ENCODE results near the gene ARVCF. TPM values are rescaled to one million over a fixed set of nuclear protein-coding genes. Genes with fewer than 3 reads are reported as not detected.

ARVCF gene
- total and polyA plus RNA-seq, 2 of the 8 experiments (the other 6 are each of a cell fraction or from before 2014, with no cell fraction given) = 31.0 to 43.2 TPM

DNA sequence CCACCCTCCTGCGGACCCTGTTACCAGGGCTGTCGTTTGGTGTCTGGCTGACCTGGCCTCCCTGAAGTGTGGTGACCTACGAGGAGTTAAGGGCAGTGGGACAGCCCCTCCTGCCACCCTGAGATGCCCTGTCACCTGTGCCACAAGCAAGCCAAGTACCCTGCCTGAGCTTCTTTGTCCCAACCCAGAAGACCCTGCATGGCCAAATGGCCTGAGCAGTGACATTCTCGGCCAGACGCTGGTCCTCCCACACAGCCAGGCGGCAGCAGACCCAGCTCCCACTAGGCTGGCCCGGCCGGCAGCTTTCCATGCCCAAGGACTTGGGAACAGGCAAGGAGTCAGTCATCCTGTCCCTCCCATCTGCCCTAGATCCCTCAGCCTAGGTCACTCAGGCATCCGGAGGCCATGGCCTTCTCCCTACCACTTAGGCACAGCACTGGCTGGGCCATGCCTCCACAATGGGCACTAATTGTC lies 7.6 kb downstream of the ARVCF start:
- Histone ChIP-seq H3K79me2 (ENCODE audit: control insufficient read depth in 1 of 2, insufficient read depth in 2 of 2, low read length in 2 of 2) (no peaks in the 10 kb centered on the region), H2BK15ac (ENCODE audit: low read length) (no peak overlapping the region), H3K18ac (ENCODE audit: extremely low read depth, low read length) (no peak overlapping the region), H2BK5ac (ENCODE audit: low read depth, low read length) (no peak overlapping the region), H3K4me2 (ENCODE audit: insufficient read depth in 1 of 2, low read depth in 2 of 2, low read length in 2 of 2) (no peak overlapping the region), H3K56ac (replicated peaks; ENCODE audit: insufficient read length, low read depth, low read length) (no peak overlapping the region), H2BK120ac (replicated peaks; ENCODE audit: low read depth, low read length) (no peak overlapping the region), H3K36me3 (ENCODE audit: control insufficient read depth in 2 of 4, insufficient read depth in 4 of 4, low read length in 3 of 4) (no peaks in the 10 kb centered on the region), H3K9me3 (ENCODE audit: insufficient read depth in 2 of 2, low read depth in 1 of 2, low read length in 1 of 2) (no peaks in the 10 kb centered on the region), H2BK12ac (ENCODE audit: low read depth, low read length) (no peak overlapping the region), H4K91ac (replicated peaks; ENCODE audit: insufficient read length, low read length) (no peak overlapping the region), H3K4me1 (replicated peaks in 1 of 4; ENCODE audit: control insufficient read depth in 3 of 4, insufficient read depth in 4 of 4, low read length in 3 of 4) (peaks cover 0 to 2% (median 0%) of the 10 kb centered on the region in 4 experiments; a peak in 2 of 7 replicates), H3K27me3 (replicated peaks in 1 of 4; ENCODE audit: control insufficient read depth in 3 of 4, extremely low read depth in 1 of 4, insufficient read depth in 3 of 4, low read length in 3 of 4) (no peaks in the 10 kb centered on the region), H3K4me3 (ENCODE audit: extremely low read depth in 1 of 4, insufficient read depth in 2 of 4, low read depth in 3 of 4, low read length in 4 of 4) (no peak overlapping the region), H3K23me2 (ENCODE audit: low read depth, low read length) (peaks cover 2% of the 10 kb centered on the region; the same call in 1 of the 2 replicates), H3K9ac (replicated peaks in 1 of 4; ENCODE audit: extremely low read depth in 1 of 4, low read depth in 3 of 4, low read length in 3 of 4) (no peak overlapping the region), H3K27ac (ENCODE audit: low read depth, low read length) (no peak overlapping the region), H3K14ac (ENCODE audit: insufficient read length) (no peak overlapping the region), H2AFZ (ENCODE audit: low read length) (no peak overlapping the region), H2BK20ac (ENCODE audit: low read length) (no peak overlapping the region), H3K4ac (replicated peaks; ENCODE audit: insufficient read length, low read depth, low read length) (no peak overlapping the region), H4K8ac (ENCODE audit: extremely low read depth, insufficient read depth, low read length) (no peak overlapping the region), H4K5ac (ENCODE audit: insufficient read length, low read depth, low read length) (no peak overlapping the region), H4K20me1 (replicated peaks in 1 of 2; ENCODE audit: control insufficient read depth in 1 of 2, insufficient read depth in 2 of 2, low read length in 2 of 2) (peaks cover 2 to 4% of the 10 kb centered on the region in 2 experiments), H3K79me1 (ENCODE audit: low read depth, low read length) (no peaks in the 10 kb centered on the region; the same call in 1 of the 2 replicates), H2AK5ac (ENCODE audit: low read depth, low read length) (no peak overlapping the region), H3K23ac (ENCODE audit: insufficient read length) (no peak overlapping the region)
- no peak for DNase-seq (ENCODE audit: low read depth in 1 of 2, low spot score in 2 of 2)
- no peak for FAIRE-seq
- CTCF ChIA-PET (ENCODE audit: partially characterized antibody) = interaction anchor here (0.5 to 10.7 kb wide), 5 partner anchors 12 to 278 kb away, joined by 3 to 369 read pairs (median 4); no protein-coding TSS in a partner anchor
- TF ChIP-seq EP300 (IDR thresholded peaks at IDR 0.05; ENCODE audit: borderline replicate concordance in 1 of 2, low read depth in 2 of 2, low read length in 2 of 2) (no peak), ASH2L (IDR thresholded peaks at IDR 0.05; ENCODE audit: low read length) (no peak), SP4 (IDR thresholded peaks at IDR 0.05; ENCODE audit: low read length) (no peak), SP2 (IDR thresholded peaks at IDR 0.05; ENCODE audit: low read length) (no peak), MAFK (IDR thresholded peaks at IDR 0.05; ENCODE audit: low read depth, low read length) (no peak), FOSL1 (IDR thresholded peaks at IDR 0.05; ENCODE audit: insufficient read depth, low read depth, low read length) (no peak)
- TF ChIP-seq, protein P1, sequence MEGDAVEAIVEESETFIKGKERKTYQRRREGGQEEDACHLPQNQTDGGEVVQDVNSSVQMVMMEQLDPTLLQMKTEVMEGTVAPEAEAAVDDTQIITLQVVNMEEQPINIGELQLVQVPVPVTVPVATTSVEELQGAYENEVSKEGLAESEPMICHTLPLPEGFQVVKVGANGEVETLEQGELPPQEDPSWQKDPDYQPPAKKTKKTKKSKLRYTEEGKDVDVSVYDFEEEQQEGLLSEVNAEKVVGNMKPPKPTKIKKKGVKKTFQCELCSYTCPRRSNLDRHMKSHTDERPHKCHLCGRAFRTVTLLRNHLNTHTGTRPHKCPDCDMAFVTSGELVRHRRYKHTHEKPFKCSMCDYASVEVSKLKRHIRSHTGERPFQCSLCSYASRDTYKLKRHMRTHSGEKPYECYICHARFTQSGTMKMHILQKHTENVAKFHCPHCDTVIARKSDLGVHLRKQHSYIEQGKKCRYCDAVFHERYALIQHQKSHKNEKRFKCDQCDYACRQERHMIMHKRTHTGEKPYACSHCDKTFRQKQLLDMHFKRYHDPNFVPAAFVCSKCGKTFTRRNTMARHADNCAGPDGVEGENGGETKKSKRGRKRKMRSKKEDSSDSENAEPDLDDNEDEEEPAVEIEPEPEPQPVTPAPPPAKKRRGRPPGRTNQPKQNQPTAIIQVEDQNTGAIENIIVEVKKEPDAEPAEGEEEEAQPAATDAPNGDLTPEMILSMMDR (IDR thresholded peaks at IDR 0.05; ENCODE audit: control extremely low read depth in 1 of 3, insufficient read depth in 1 of 3, low read depth in 1 of 3, low read length in 3 of 3) = no peak
- 94% methylated on average over 9 of the region's 9 CpGs; no CpG with 5 or more reads in 1 of the 2 experiments for WGBS, 2 experiments (ENCODE audit: extremely low coverage in 1 of 2, insufficient coverage in 1 of 2, insufficient read length in 1 of 2, insufficient replicate concordance in 2 of 2, low coverage in 1 of 2, low lambda C conversion rate in 2 of 2, missing lambda C conversion rate in 1 of 2)
- POLR2A ChIA-PET (ENCODE audit: partially characterized antibody) = no interaction called here
